Kidney epithelial cell (primary cell): ENCODE measurements around the gene SMYD5. TPM values are rescaled to one million over a fixed set of nuclear protein-coding genes. Genes with fewer than 3 reads are reported as not detected.

Source experiments
- DNase-seq: peaks from one replicate; pipeline ENCODE4 v3.0.0-alpha.2; 2010; ENCODE audit warnings: low read depth
- H3K27me3 ChIP-seq: 2 replicates; pipeline ENCODE4 v1.6.0; 2011; ENCODE audit warnings: low read length; ENCODE audit not compliant: control insufficient read depth, insufficient read depth
- H3K36me3 ChIP-seq: 2 replicates; pipeline ENCODE4 v1.5.1; 2011; ENCODE audit warnings: low read length; ENCODE audit not compliant: control insufficient read depth, insufficient read depth
- H3K4me3 ChIP-seq: 2 replicates; pipeline ENCODE4 v1.5.1; 2011; ENCODE audit warnings: low read depth, mild to moderate bottlenecking, control low read depth, low read length
- CTCF ChIP-seq: IDR thresholded peaks from 2 replicates; pipeline ENCODE4 v1.5.1; 2011; ENCODE audit warnings: mild to moderate bottlenecking, moderate library complexity, low read length, control low read depth, inconsistent platforms; ENCODE audit not compliant: insufficient read depth, poor library complexity, severe bottlenecking
- total RNA-seq: library from RNA; depleted of rRNA; stranded (reverse); fragments of >200 nt; gene quantifications from 2 replicates; pipeline ENCODE4 v1.2.3, GENCODE V29; 2015

The SMYD5 gene
- total RNA-seq, 1 donor from 2014 or later, result 30.2 TPM

- H3K4me3 ChIP-seq, result no peak overlapping the region
- no peak for TF ChIP-seq CTCF
Measured at GRCh38 chr2:73267008-73267407, 53.0 kb downstream of the SMYD5 start.

DNA sequence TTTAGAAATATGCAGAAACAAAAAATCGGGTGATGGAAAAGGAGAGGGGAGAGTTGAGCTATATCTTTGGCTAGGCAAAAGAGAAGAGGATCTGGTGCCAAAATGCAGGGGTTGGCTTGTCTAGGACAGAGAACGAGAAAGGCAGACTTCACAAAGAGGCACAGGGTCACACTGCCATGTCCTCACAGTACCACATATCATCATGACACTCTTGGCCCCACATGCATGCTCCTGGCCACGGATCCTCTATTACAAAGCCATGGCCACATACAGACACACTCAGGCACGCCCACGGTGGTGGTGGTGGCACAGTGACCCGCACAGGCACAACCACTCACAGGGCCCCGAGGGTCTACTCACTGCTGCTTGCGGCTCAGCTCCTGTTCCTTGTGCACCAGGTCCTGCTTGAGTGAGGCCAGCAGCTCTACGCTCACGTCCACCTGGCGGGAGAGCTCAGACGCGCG lies 54.4 kb downstream of the SMYD5 start:
- Histone ChIP-seq H3K4me3 (peak overlapping the region; percentile 33), H3K36me3 (no peaks in the 10 kb centered on the region), H3K27me3 (peaks cover 6% of the 10 kb centered on the region)
- TF ChIP-seq CTCF, result no peak
- no peak for DNase-seq

More at GRCh38 chr2:73267008-73267407, 53.0 kb downstream of the SMYD5 start:
- DNase-seq, result no peak
- H3K27me3 ChIP-seq, result peaks cover 6% of the 10 kb centered on the region
- no peaks in the 10 kb centered on the region for H3K36me3 ChIP-seq

- TF ChIP-seq CTCF, result no peak
- peak overlapping the region; percentile 33 for H3K4me3 ChIP-seq
- no peak for DNase-seq
- no peaks in the 10 kb centered on the region for H3K36me3 ChIP-seq
- H3K27me3 ChIP-seq, result peaks cover 6% of the 10 kb centered on the region
Measured at GRCh38 chr2:73268830-73269685, 55.0 kb downstream of the SMYD5 start.

DNA sequence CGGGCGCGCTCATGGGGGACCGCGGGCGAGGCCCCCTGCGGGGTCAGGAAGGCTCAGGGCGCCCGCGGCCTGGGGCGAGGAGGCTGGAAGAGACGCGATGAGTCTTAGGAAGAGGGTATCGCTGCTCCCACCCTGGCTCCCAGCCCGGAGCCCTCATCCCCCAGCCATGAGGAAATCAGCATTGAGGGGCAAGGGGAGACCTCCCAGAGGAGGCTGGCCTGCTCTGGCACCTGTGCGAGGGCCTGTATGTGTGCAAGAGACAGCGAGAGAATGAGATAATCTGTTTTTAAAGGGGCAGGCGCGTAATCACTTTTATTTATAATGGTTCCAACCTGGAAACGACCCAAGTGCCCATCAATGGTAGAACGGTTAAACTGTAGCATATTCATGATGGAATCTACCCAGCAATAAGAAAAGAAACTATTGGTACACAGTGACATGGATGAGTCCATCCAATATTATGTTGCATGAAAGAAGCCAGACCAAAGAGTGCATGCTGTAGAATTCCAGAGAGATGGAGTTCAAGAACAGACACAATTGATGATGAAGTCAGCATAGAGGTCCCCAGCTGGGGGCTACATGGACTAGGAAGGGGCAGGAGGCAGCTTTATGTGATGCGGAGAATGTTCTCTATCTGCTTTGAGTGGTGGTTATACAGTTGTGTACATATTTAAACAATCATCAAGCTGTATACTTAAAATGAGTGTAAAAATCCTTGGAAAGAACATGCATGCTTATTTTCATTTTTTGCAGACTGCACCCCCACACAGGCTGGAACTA lies 55.8 kb downstream of the SMYD5 start:
- Histone ChIP-seq H3K36me3 (no peaks in the 10 kb centered on the region), H3K4me3 (peak overlapping the region; percentile 13), H3K27me3 (peaks cover 6% of the 10 kb centered on the region)
- no peak for TF ChIP-seq CTCF
- no peak for DNase-seq

DNA sequence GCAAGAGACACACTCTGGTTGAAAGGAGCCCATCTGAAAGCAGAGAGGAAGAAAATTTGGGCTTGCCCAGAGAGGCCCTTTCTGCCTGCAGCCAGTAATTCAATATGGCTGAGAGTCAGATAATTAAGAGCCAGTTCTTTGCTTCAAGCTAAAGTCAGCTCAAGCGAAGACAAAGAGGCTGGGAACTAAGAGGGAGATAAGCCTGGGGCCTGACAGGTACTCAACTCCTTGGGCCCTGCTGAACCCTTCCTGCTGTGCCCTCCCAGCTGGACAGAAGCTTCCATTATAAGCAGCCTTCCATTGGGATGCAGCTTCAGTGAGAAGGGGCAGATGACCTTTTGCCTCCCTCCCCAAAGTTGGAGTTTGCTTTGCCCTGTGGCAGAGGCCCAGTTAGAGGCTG lies 58.2 kb downstream of the SMYD5 start:
- no peak for TF ChIP-seq CTCF
- Histone ChIP-seq H3K36me3 (no peaks in the 10 kb centered on the region), H3K4me3 (no peak overlapping the region), H3K27me3 (peaks cover 6% of the 10 kb centered on the region)
- DNase-seq, result no peak

Other genes with a start within 250 kb of the SMYD5 start
- 7.6 and 13.0 TPM in 2 replicates for gene SFXN5, start 142.5 kb upstream of the SMYD5 start, total RNA-seq
- gene RAB11FIP5, start 101.3 kb upstream of the SMYD5 start, total RNA-seq, result 33.3 and 43.6 TPM in 2 replicates
- gene NOTO, start 11.7 kb upstream of the SMYD5 start, total RNA-seq, result not detected in 2 replicates
- gene PRADC1, start 19.0 kb downstream of the SMYD5 start, total RNA-seq, result 6.6 and 7.8 TPM in 2 replicates
- gene CCT7, start 20.1 kb downstream of the SMYD5 start, total RNA-seq, result 254 and 277 TPM in 2 replicates
- 7.0 and 9.9 TPM in 2 replicates for gene FBXO41, start 70.2 kb downstream of the SMYD5 start, total RNA-seq
- not detected in 2 replicates for gene EGR4, start 79.3 kb downstream of the SMYD5 start, total RNA-seq
- gene ALMS1, start 171.6 kb downstream of the SMYD5 start, total RNA-seq, result 19.6 and 26.1 TPM in 2 replicates